ENCODE data around the gene PLEK.

- TF ChIP-seq CTCF (conservative IDR thresholded peaks at IDR 0.05; ENCODE audit: low read depth, low read length): no peak
- no peak for TF ChIP-seq EZH2 (IDR thresholded peaks at IDR 0.05; ENCODE audit: low read length, unreplicated experiment)
- TF ChIP-seq EZH2phosphoT487 (IDR thresholded peaks at IDR 0.05; ENCODE audit: borderline replicate concordance, low read length): no peak
Observed at GRCh38 chr2:68418855-68419254, 53.8 kb downstream of the PLEK start.

Measured in PC-3 (cell line).